ENCODE results near the gene PRM3. TPM values are rescaled to one million over a fixed set of nuclear protein-coding genes. Genes with fewer than 3 reads are reported as not detected.

The PRM3 gene
- total and polyA plus RNA-seq, 2 of the 8 experiments (the other 6 are each of a cell fraction or from before 2014, with no cell fraction given): not detected

- Histone ChIP-seq H2AFZ (ENCODE audit: low read length) (no peak overlapping the region), H3K56ac (replicated peaks; ENCODE audit: insufficient read length, low read depth, low read length) (no peak overlapping the region), H2BK15ac (ENCODE audit: low read length) (no peak overlapping the region; the same call in 1 of the 2 replicates), H3K4me1 (replicated peaks in 1 of 4; ENCODE audit: control insufficient read depth in 3 of 4, insufficient read depth in 4 of 4, low read length in 3 of 4) (peaks cover 5 to 9% (median 7%) of the 10 kb centered on the region in 4 experiments), H3K4me2 (ENCODE audit: insufficient read depth in 1 of 2, low read depth in 2 of 2, low read length in 2 of 2) (no peak overlapping the region), H4K20me1 (replicated peaks in 1 of 2; ENCODE audit: control insufficient read depth in 1 of 2, insufficient read depth in 2 of 2, low read length in 2 of 2) (no peaks in the 10 kb centered on the region), H4K8ac (ENCODE audit: extremely low read depth, insufficient read depth, low read length) (no peak overlapping the region), H3K79me2 (ENCODE audit: control insufficient read depth in 1 of 2, insufficient read depth in 2 of 2, low read length in 2 of 2) (no peaks in the 10 kb centered on the region), H2BK20ac (ENCODE audit: low read length) (0 out of 2 replicates have a peak overlapping the region, but pooled peaks have one; percentile 11), H4K91ac (replicated peaks; ENCODE audit: insufficient read length, low read length) (no peak overlapping the region), H3K18ac (ENCODE audit: extremely low read depth, low read length) (no peak overlapping the region), H3K9ac (replicated peaks in 1 of 4; ENCODE audit: extremely low read depth in 1 of 4, low read depth in 3 of 4, low read length in 3 of 4) (no peak overlapping the region), H3K4me3 (ENCODE audit: extremely low read depth in 1 of 4, insufficient read depth in 2 of 4, low read depth in 3 of 4, low read length in 4 of 4) (no peak overlapping the region), H2BK5ac (ENCODE audit: low read depth, low read length) (no peak overlapping the region), H3K23me2 (ENCODE audit: low read depth, low read length) (no peaks in the 10 kb centered on the region), H3K23ac (ENCODE audit: insufficient read length) (no peak overlapping the region), H4K5ac (ENCODE audit: insufficient read length, low read depth, low read length) (no peak overlapping the region), H2BK120ac (replicated peaks; ENCODE audit: low read depth, low read length) (no peak overlapping the region), H3K27ac (ENCODE audit: low read depth, low read length) (no peak overlapping the region), H2BK12ac (ENCODE audit: low read depth, low read length) (no peak overlapping the region), H3K14ac (ENCODE audit: insufficient read length) (no peak overlapping the region), H2AK5ac (ENCODE audit: low read depth, low read length) (no peak overlapping the region), H3K79me1 (ENCODE audit: low read depth, low read length) (no peaks in the 10 kb centered on the region), H3K27me3 (replicated peaks in 1 of 4; ENCODE audit: control insufficient read depth in 3 of 4, extremely low read depth in 1 of 4, insufficient read depth in 3 of 4, low read length in 3 of 4) (no peaks in the 10 kb centered on the region), H3K4ac (replicated peaks; ENCODE audit: insufficient read length, low read depth, low read length) (no peak overlapping the region), H3K36me3 (ENCODE audit: control insufficient read depth in 2 of 4, insufficient read depth in 4 of 4, low read length in 3 of 4) (no peaks in the 10 kb centered on the region), H3K9me3 (ENCODE audit: insufficient read depth in 2 of 2, low read depth in 1 of 2, low read length in 1 of 2) (no peaks in the 10 kb centered on the region)
- CTCF ChIA-PET (ENCODE audit: partially characterized antibody): interaction anchor here (0.8 to 1.2 kb wide), 3 partner anchors 24 to 55 kb away, joined by 3 to 5 read pairs (median 3); no protein-coding TSS in a partner anchor
- DNase-seq (ENCODE audit: low read depth in 1 of 2, low spot score in 2 of 2) (no peak), FAIRE-seq (no peak)
- WGBS, 2 experiments (ENCODE audit: extremely low coverage in 1 of 2, insufficient coverage in 1 of 2, insufficient read length in 1 of 2, insufficient replicate concordance in 2 of 2, low coverage in 1 of 2, low lambda C conversion rate in 2 of 2, missing lambda C conversion rate in 1 of 2): 77% methylated on average over 4 of the region's 4 CpGs; no CpG with 5 or more reads in 1 of the 2 experiments
- POLR2A ChIA-PET (ENCODE audit: partially characterized antibody): interaction anchor here (3.4 kb wide), 1 partner anchor 46 kb away, joined by 12 read pairs; the partner anchor contains the start of gene SOCS1
- no peak for TF ChIP-seq SIN3A (conservative IDR thresholded peaks at IDR 0.05 in 1 of 2, IDR thresholded peaks at IDR 0.05 in 1 of 2; ENCODE audit: low read depth in 1 of 2, low read length in 2 of 2)
- TF ChIP-seq, protein P1, sequence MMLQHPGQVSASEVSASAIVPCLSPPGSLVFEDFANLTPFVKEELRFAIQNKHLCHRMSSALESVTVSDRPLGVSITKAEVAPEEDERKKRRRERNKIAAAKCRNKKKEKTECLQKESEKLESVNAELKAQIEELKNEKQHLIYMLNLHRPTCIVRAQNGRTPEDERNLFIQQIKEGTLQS (IDR thresholded peaks at IDR 0.05; ENCODE audit: insufficient read depth, low read depth, low read length): no peak
- no peak for TF ChIP-seq CBX8 (IDR thresholded peaks at IDR 0.05; ENCODE audit: borderline replicate concordance, low read depth, low read length)
- no peak for TF ChIP-seq MAFK (IDR thresholded peaks at IDR 0.05; ENCODE audit: low read depth, low read length)
- TF ChIP-seq RAD21 (IDR thresholded peaks at IDR 0.05 in 1 of 2, conservative IDR thresholded peaks at IDR 0.05 in 1 of 2; ENCODE audit: low read depth in 2 of 2, low read length in 2 of 2): no peak
- no peak for TF ChIP-seq PHF8 (conservative IDR thresholded peaks at IDR 0.05; ENCODE audit: low read depth, low read length)
- no peak for TF ChIP-seq POLR2AphosphoS5 (IDR thresholded peaks at IDR 0.05; ENCODE audit: low read depth, low read length)
- no peak for TF ChIP-seq NANOG (IDR thresholded peaks at IDR 0.05; ENCODE audit: insufficient read depth, low read depth, low read length, poor library complexity, severe bottlenecking)
- no peak for TF ChIP-seq SAP30 (IDR thresholded peaks at IDR 0.05; ENCODE audit: insufficient read depth, insufficient replicate concordance, low read length)
- TF ChIP-seq YY1 (IDR thresholded peaks at IDR 0.05; ENCODE audit: low read depth, low read length): no peak
Observed at GRCh38 chr16:11301645-11302501, 28.4 kb upstream of the PRM3 start.
